Kidney (tissue), 22 donors: ENCODE data around the gene RUBCNL. TPM values are rescaled to one million over a fixed set of nuclear protein-coding genes. Genes with fewer than 3 reads are reported as not detected.
A peak's percentile ranks its signal among the peaks of the same experiment; 100 is the strongest.
"Not testable (repeated sequence)": the region's sequence is repeated elsewhere in the genome, so short reads cannot be mapped to it uniquely, and the experiment has no call there.

Experiments
- DNase-seq, 5 donors: peaks; one replicate each; pipeline ENCODE4 v3.0.0-alpha.2; 2013 to 2020
- FAIRE-seq: peaks from 2 replicates; lab custom pipeline; 2012; peaks lifted over from hg19 to GRCh38; lab: Jason Lieb, UNC
- H3K27ac ChIP-seq, 2 donors: one replicate each; pipeline ENCODE4 v1.7.0; 2013; ENCODE audit warnings: low read depth in 2 of 2, low read length in 2 of 2, inconsistent platforms in 1 of 2
- H3K27me3 ChIP-seq: one replicate; pipeline ENCODE4 v1.7.1; 2013; ENCODE audit warnings: low read length, inconsistent platforms; ENCODE audit not compliant: control insufficient read depth, insufficient read depth
- H3K36me3 ChIP-seq, 3 donors: one replicate each; pipeline versions ENCODE4 v1.7.0 to v1.7.1; 2013; ENCODE audit warnings: low read length in 3 of 3, control low read depth in 1 of 3, inconsistent platforms in 1 of 3; ENCODE audit not compliant: insufficient read depth in 3 of 3, control insufficient read depth in 2 of 3
- H3K4me1 ChIP-seq, 3 donors: one replicate each; pipeline versions ENCODE4 v1.7.0 to v1.7.1; 2013; ENCODE audit warnings: low read length in 3 of 3, inconsistent platforms in 1 of 3, low read depth in 1 of 3; ENCODE audit not compliant: control insufficient read depth in 2 of 3, insufficient read depth in 2 of 3
- H3K4me3 ChIP-seq, 3 donors: one replicate each; pipeline versions ENCODE4 v1.7.0 to v1.8.1; 2013; ENCODE audit warnings: low read length in 3 of 3, control low read depth in 1 of 3, inconsistent platforms in 1 of 3
- H3K9ac ChIP-seq, 3 donors: one replicate each; pipeline versions ENCODE4 v1.7.0 to v1.7.1; 2013; ENCODE audit warnings: low read length in 3 of 3, control low read depth in 1 of 3, inconsistent platforms in 1 of 3
- H3K9me3 ChIP-seq, 3 donors: one replicate each; pipeline versions ENCODE4 v1.7.0 to v1.7.1; 2013; ENCODE audit warnings: low read length in 3 of 3, control low read depth in 1 of 3, inconsistent platforms in 1 of 3; ENCODE audit not compliant: control insufficient read depth in 2 of 3, insufficient read depth in 1 of 3
- CTCF ChIP-seq: IDR thresholded peaks from 3 replicates; pipeline ENCODE4 v1.5.1; 2012; ENCODE audit warnings: mild to moderate bottlenecking, moderate library complexity, borderline replicate concordance; ENCODE audit not compliant: insufficient read depth; ENCODE audit errors: extremely low read depth
- intact Hi-C: fragments of 100-400 bp; cut with DNase I; formaldehyde crosslinking; loops from one replicate; pipeline ENCODE4 v1.11.1; 2022
- long read RNA-seq, 10 donors: library from polyadenylated mRNA in 1 of 10; unstranded in 1 of 10; transcript quantifications; one replicate each; pipeline ENCODE4 v2.0.0 and lab custom pipeline, GENCODE V29; 2021 to 2026
- polyA plus RNA-seq: library from polyadenylated mRNA; stranded (reverse); fragments of 350-450 nt; fragmentation: Illumina TruSeq; extraction: RNeasy Lipid Tissue Mini Kit (QIAGEN cat#74804); gene quantifications from one replicate; pipeline ENCODE4 v1.2.3, GENCODE V29; 2014; ENCODE audit warnings: low read depth, low replicate concordance; ENCODE audit not compliant: insufficient read depth
- total RNA-seq: library from RNA; stranded (reverse); fragmentation: NEBNext Ultra II Directional; extraction: Animal tissue kit (Norgen Biotek cat#: 25700); gene quantifications from one replicate; pipeline ENCODE4 v1.2.1, GENCODE V29; 2021
- donor health status: control.
- donor health status: control.
- donor health status: control.
- donor health status: control.
- donor health status: control.
- donor health status: DM: yes; HTN: yes; CAD: no.
- donor health status: Normal renal cell carcinoma (clear cell type).

The RUBCNL gene
- total RNA-seq (4.6 TPM), polyA plus RNA-seq (0.54 TPM)
- long read RNA-seq, donor 1 = 0 reads
- long read RNA-seq, donor 2, partial matches to known transcripts = 0 of 1 reads
- long read RNA-seq, donor 2, other reads (novel, unspliced or antisense) = 0 of 1 reads
- long read RNA-seq, donor 3 = 0 reads
- long read RNA-seq, donor 4, partial matches to known transcripts = 0 of 1 reads
- long read RNA-seq, donor 4, other reads (novel, unspliced or antisense) = 0 of 1 reads
- long read RNA-seq, donor 5 = 0 reads
- long read RNA-seq, donor 6 = 0 reads
- long read RNA-seq, donor 7 = 0 reads
- long read RNA-seq, donor 8 = 0 reads
- long read RNA-seq, donor 9, partial matches to known transcripts = 0 of 1 reads
- long read RNA-seq, donor 9, other reads (novel, unspliced or antisense) = 0 of 1 reads
- long read RNA-seq, donor 10 = 0 reads

- Histone ChIP-seq H3K27ac (no peak within 1 kb of the TSS), H3K36me3 (no peaks in the 10 kb centered on the region)
Observed at GRCh38 chr13:46387064-46387851, at the start of gene RUBCNL. Gene RUBCNL (minus strand): TSS chr13:46387252. CDS start chr13:46372475, 14,777 bp downstream.

GRCh38 chr13:46429558-46429957 is 42.5 kb upstream of the RUBCNL start:
- H3K36me3 ChIP-seq, intact Hi-C loops, H3K9ac ChIP-seq, H3K27me3 ChIP-seq, H3K27ac ChIP-seq, H3K4me3 ChIP-seq, DNase-seq, FAIRE-seq, H3K4me1 ChIP-seq, H3K9me3 ChIP-seq: not testable (repeated sequence)

More at GRCh38 chr13:46387064-46387851, at the start of gene RUBCNL:
- TF ChIP-seq CTCF = no peak
- DNase-seq (peak; percentile 72 to 81 (median 79)), FAIRE-seq (no peak)
- Histone ChIP-seq H3K4me1 (peaks cover 0 to 8% (median 4%) of the 10 kb centered on the region in 3 donors), H3K9me3 (no peaks in the 10 kb centered on the region), H3K9ac (peak within 1 kb of the TSS in 1 of 3 donors; percentile 5), H3K27me3 (peaks cover 12% of the 10 kb centered on the region), H3K4me3 (peak within 1 kb of the TSS; percentile 30 to 54 (median 37))
- intact Hi-C loops = no loop called here

- Histone ChIP-seq H3K4me3 (no peak overlapping the region), H3K4me1 (no peaks in the 10 kb centered on the region), H3K36me3 (no peaks in the 10 kb centered on the region), H3K27ac (no peak overlapping the region), H3K9ac (no peak overlapping the region), H3K9me3 (no peaks in the 10 kb centered on the region), H3K27me3 (no peaks in the 10 kb centered on the region)
- TF ChIP-seq CTCF = no peak
- no peak for FAIRE-seq
- DNase-seq = no peak
- intact Hi-C loops = no loop called here
Observed at GRCh38 chr13:46405457-46405856, 18.4 kb upstream of the RUBCNL start.

GRCh38 chr13:46404733-46405100 is 17.7 kb upstream of the RUBCNL start:
- H3K27ac ChIP-seq = no peak overlapping the region

More at GRCh38 chr13:46404733-46405100, 17.7 kb upstream of the RUBCNL start:
- FAIRE-seq (no peak), DNase-seq (no peak)
- H3K9ac ChIP-seq = no peak overlapping the region
- no peaks in the 10 kb centered on the region for H3K4me1 ChIP-seq
- H3K9me3 ChIP-seq = no peaks in the 10 kb centered on the region
- H3K4me3 ChIP-seq = no peak overlapping the region
- intact Hi-C loops = no loop called here
- H3K36me3 ChIP-seq = no peaks in the 10 kb centered on the region
- H3K27me3 ChIP-seq = no peaks in the 10 kb centered on the region
- no peak for TF ChIP-seq CTCF
